GM19395 (cell line): ENCODE data around the gene SPACA9.

Experiments used
- ATAC-seq: cut with Tn5 transposase; IDR thresholded peaks from one replicate; pipeline ENCODE4 v1.9.1; 2021; ENCODE audit warnings: mild to moderate bottlenecking, moderate library complexity; ENCODE audit not compliant: unreplicated experiment

The SPACA9 gene

GRCh38 chr9:132862533-132862932 lies 16.2 kb upstream of the SPACA9 start:
- no peak for ATAC-seq

DNA sequence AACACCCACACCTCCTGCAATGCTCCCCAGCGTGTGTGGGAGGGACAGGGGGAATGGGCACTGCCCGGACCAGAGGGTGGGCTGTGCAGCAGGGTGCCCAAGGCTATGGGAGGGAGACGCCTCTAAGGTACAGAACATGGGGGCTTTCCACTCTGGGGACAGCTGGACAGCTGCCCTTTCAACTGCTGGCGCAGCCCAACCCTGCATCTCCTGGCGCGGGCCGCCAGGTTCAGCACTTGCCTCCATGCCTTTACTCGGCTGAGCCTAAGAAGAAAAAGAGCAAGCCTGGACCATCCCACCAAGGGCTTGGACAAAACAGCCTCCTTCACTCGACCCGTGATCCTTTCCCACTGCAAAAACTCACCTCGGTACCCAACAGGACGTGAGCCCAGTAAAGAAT lies 15.6 kb upstream of the SPACA9 start:
- no peak for ATAC-seq

DNA sequence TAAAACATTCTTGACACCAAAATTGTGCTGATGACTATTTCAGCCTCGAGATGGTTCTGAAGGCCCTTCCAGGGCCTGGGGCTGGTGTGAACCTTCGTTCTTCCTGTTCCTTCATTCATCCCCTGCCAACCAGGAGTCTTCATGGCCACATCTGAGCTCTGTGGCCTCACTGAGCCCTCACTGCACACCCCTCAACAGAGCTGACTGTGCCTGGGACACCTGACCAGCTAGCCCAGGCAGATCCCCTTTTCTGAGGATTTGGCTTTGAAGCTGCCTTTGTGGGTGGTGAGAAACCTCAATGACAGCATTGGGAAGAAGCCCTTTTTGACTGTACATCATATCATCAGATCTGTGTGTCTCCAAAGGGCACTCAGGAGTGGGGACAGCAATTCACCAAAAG lies 14.4 kb upstream of the SPACA9 start:
- ATAC-seq, result no peak

GRCh38 chr9:132864691-132865090 lies 14.0 kb upstream of the SPACA9 start:
- no peak for ATAC-seq

GRCh38 chr9:132866898-132867297 lies 11.8 kb upstream of the SPACA9 start:
- no peak for ATAC-seq

DNA sequence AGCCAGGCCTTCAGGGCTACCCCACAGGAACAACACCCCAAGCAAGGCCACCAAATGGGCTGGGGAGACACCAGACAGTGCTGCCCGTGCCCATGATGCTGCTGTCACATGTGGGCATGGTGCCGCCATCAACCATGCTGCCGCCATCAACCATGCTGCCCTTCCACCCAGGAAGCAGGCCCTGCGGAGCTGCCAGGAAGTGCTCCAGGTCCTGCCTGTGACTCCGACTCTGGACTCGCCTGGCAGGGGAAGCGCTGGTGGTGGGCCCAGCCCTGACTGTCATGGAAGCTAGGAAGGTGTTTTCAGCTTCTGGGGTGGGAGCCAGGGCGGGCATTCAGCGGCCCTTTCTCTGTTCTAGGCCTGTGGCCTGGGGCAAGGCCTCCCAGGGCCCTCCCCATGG lies 9.4 kb upstream of the SPACA9 start:
- no peak for ATAC-seq

DNA sequence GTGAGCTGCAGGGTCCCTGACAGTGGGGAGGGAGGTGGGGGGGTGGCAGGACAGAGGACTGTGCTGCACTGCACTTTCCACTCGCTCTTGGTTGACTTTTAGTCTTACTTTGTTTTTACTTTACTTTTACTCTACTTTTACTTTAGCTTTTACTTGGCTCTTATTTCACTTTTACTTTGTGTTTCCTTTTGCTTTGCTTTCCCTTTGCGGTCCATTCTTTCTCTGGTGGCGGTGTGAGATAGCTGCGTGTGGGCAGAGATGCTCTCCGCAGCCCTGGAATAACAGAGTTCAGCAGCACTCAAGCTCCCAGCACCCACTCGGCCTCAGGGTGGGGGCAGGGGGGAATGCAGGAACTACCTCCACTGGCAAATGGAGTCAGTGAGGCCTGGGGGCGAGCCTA lies 5.3 kb upstream of the SPACA9 start:
- no peak for ATAC-seq

DNA sequence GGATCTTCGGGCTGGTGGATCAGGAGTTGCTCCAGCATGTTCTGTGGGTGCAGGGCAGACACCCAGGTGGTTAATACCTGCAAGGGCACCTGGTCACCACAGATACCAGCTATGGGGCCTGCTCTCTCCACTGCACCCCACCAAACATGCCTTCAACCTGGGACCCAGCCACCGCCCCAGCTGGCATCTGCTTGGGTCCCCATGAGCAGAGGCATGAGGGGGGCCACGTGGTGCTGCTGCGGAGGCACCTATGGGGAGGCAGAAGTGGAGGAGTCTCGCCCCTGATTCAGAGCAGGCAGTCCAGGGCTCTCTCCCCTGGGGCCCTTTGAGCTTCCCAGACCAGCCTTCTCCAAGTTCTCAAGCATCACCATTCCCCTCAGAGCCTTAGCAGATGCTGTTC lies 3.5 kb upstream of the SPACA9 start:
- no peak for ATAC-seq

DNA sequence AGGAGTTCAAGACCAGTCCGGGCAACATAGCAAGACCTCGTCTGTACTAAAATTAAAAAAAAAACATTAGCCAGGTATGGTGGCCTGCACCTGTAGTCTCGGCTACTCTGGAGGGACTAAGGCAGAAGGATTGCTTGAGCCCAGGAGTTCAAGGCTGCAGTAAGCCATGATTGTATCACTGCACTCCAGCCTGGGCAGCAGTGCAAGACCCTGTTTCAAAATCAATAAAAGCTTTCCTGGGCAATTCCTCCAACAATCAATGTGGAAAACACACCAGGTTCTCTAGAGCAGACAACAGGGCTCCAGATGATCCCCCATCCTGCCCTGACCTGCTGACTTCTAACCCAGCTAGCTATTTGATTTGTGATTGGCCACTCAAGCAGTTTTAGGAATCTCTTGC lies 1.8 kb upstream of the SPACA9 start:
- ATAC-seq, result no peak

DNA sequence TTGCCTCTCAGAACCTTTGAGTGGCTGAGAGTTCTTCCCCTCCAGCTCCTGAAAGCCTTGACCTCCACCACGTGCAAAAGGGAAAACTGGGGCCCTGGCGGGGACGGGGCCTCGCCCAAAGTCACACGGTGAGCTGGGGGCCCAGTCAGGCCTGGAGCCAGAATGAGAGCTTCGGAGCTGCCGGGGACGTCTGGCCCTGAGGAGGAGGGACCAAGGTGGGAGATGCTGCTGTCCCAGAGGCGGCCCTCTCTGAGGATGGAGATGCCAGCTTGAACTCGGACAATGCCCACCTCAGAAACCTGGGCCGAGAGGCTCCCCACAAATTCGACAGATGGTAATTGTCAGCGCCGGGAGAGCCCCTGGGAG lies 1.3 kb upstream of the SPACA9 start:
- ATAC-seq, result no peak

DNA sequence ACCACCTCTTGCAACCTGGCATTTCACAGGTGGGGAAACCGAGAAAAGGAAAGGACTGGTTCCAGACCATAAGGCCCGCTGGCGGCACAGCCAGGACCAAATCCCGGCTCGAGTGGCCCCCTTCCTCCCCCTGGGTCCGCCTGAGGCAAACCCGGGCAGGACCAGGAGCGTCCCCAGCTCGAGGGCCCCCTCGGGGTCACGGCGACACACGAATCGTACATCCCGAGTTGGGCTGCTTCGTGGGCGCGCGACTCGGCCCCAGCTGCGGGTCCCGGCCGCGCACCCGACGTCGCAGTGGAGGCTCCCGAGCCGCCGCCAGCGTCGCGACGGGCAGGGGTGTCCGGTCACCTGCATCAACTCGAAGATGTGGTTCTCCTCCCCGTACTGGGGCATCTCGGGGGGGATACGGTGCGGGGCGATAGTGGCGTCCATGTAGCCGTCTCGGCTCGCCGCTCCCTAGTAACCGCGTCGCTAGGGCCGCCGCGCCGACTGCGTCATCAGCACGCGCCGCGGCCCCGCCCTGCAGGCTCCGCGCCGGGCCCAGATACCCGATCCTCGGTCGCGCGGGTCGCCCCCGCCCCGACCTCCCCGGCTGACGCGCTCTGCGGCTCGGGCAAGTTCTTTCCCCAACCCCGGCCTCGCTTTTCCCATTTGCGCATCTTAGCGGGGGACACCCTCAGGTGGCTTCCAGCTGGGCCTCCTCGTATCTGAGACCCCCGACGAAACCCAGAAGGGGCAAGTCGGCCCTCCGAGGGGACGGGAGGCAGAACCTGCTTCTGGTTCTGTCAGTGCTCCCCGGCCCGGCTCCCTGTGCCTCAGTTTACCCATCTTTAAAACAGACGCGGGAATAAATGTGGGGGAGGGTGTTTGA lies 639 bp upstream of the SPACA9 start, which contains the start of gene AK8:
Gene AK8, minus strand, starts transcription at position 461 of the 871 bp plus-strand sequence. Its CDS starts 29 bp downstream, at position 432.
- no peak for ATAC-seq

- no peak for ATAC-seq
Measured at GRCh38 chr9:132879457-132880323, 992 bp downstream of the SPACA9 start.

GRCh38 chr9:132880324-132880661 lies 1.6 kb downstream of the SPACA9 start:
- no peak for ATAC-seq

DNA sequence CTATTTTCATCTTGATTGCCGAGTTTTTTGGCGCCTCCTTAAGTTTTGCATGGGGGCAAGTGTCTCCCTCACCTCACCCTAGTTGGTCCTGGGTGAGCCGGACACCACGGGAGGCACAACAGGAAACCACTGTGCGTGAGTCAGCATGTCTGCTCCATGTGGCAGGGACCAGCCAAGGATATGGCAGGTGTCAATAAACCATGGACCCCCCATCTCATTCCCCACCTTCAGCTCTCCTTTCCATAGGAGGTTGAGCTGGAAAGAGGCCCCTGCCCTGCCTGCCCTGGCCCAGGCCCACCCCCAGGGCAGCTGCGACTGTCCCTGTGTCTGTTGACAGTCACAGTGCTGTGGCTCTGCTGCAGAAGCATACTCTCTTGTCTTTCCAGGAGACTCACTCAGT lies 3.1 kb downstream of the SPACA9 start:
- ATAC-seq, result no peak

GRCh38 chr9:132882616-132883015 lies 3.9 kb downstream of the SPACA9 start:
- ATAC-seq, result no peak

GRCh38 chr9:132883349-132884294 lies 4.9 kb downstream of the SPACA9 start:
- ATAC-seq, result no peak

- no peak for ATAC-seq
Measured at GRCh38 chr9:132885720-132886333, 7.1 kb downstream of the SPACA9 start.

DNA sequence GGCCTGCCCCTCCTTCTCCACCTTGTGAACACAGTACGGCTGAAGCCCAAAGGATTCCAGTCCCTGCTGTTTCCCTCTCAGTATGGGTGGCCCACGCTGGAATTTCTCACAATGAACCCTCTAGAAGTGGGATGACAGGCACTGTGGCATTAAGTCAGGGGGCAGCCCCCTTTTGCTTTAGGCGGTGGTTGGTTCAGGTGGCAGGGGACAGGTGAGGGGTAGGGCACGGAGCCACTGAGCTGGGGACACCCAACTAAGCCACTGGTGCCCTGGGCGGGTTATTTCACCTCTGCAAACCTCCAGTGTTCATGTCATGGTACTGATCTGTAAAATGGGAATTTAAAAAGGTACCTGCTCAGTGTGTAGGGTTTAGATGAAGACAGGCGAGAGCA lies 7.6 kb downstream of the SPACA9 start:
- ATAC-seq, result no peak

DNA sequence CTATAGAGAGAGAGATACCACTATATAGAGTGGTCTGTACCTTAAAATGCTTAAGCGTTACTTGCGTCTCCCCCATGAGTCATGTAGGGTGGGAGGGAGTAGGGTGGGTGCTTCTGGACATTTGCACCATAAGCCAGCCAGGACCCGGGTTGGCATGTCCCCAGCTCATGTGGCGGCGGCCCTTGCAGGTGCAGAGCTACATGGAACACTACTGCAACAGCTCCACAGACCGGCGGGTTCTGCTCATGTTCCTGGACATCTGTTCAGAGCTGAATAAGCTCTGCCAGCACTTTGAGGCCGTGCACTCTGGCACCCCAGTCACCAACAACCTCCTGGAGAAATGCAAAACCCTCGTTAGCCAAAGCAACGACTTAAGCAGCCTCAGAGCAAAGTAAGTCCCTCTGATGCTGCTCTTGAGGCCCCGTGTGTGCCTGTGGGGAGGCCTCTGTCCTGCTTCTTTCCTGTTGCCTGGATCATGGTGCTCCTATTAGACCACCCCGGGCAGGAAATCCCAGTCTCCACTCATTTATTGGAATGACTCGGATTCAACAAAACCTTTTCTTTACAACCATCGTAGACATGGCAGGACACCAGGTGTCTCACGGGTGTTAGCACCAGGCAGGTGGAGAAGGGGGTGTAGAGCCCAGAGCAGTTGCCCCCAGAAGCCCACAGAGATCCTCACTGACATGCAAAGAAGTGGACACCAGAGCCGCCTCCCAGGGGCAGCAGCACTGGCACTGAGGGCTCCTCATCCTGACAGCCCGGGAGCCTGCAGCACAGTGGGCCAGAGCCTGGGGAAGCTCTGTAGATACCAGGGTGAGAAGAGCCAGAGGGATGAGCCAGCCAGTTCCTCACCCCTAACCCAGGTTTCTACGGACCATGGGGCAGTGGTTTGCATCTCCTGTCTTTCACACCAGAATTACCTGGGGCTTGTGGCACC lies 8.8 kb downstream of the SPACA9 start:
- ATAC-seq, result no peak
